CD14-positive monocyte (primary cell): ENCODE results near the gene PHPT1. TPM values are rescaled to one million over a fixed set of nuclear protein-coding genes. Genes with fewer than 3 reads are reported as not detected.

ENCODE experiments used
- DNase-seq, 3 donors: peaks; one replicate each; pipeline ENCODE4 v3.0.0-alpha.2; 2011 to 2022
- H2AFZ ChIP-seq: 2 replicates; pipeline ENCODE4 v1.6.0; 2012; ENCODE audit warnings: mild to moderate bottlenecking, low read depth, low read length, inconsistent platforms; ENCODE audit not compliant: insufficient read depth, poor library complexity, severe bottlenecking
- H3K27ac ChIP-seq, 2 donors: 1 replicate in 1 of 2; 2 replicates in 1 of 2; pipeline ENCODE4 v1.5.1; 2012 to 2013; ENCODE audit warnings: low read length in 2 of 2, control low read depth in 1 of 2, inconsistent platforms in 1 of 2, low read depth in 1 of 2, mild to moderate bottlenecking in 1 of 2
- H3K27me3 ChIP-seq, 2 donors: one replicate each; pipeline versions ENCODE4 v1.6.0 to v1.6.1; 2011 to 2013; ENCODE audit warnings: low read length in 2 of 2; ENCODE audit not compliant: control insufficient read depth in 2 of 2, insufficient read depth in 2 of 2
- H3K36me3 ChIP-seq, 2 donors: replicated peaks in 1 of 2; 1 replicate in 1 of 2; 2 replicates in 1 of 2; pipeline versions ENCODE4 v1.5.1 to v1.6.1; 2012 to 2013; ENCODE audit warnings: low read length in 2 of 2, control low read depth in 1 of 2, inconsistent platforms in 1 of 2, mild to moderate bottlenecking in 1 of 2; ENCODE audit not compliant: insufficient read depth in 2 of 2, control insufficient read depth in 1 of 2
- H3K4me1 ChIP-seq, 2 donors: 1 replicate in 1 of 2; 2 replicates in 1 of 2; pipeline versions ENCODE4 v1.5.1 to v1.6.1; 2012 to 2013; ENCODE audit warnings: low read length in 2 of 2, control low read depth in 1 of 2, inconsistent platforms in 1 of 2, mild to moderate bottlenecking in 1 of 2, moderate library complexity in 1 of 2; ENCODE audit not compliant: insufficient read depth in 2 of 2, control insufficient read depth in 1 of 2
- H3K4me2 ChIP-seq: replicated peaks from 2 replicates; pipeline ENCODE3; 2012; ENCODE audit warnings: low read length, moderate library complexity, mild to moderate bottlenecking; ENCODE audit not compliant: poor library complexity, severe bottlenecking; ENCODE audit errors: extremely low read depth
- H3K4me3 ChIP-seq, 3 experiments: fragments of 200-600 bp in 1 of 3; sonication (generic) in 1 of 3; replicated peaks in 1 of 3; 1 replicate in 2 of 3; 2 replicates in 1 of 3; pipeline ENCODE4 v1.5.1; 2011 to 2013; ENCODE audit warnings: low read length in 3 of 3, mild to moderate bottlenecking in 3 of 3, control low read depth in 2 of 3, low read depth in 2 of 3, inconsistent platforms in 1 of 3, moderate library complexity in 1 of 3
- H3K79me2 ChIP-seq: 2 replicates; pipeline ENCODE4 v1.6.0; 2012; ENCODE audit warnings: mild to moderate bottlenecking, control low read depth, inconsistent platforms, low read length, moderate library complexity; ENCODE audit not compliant: insufficient read depth
- H3K9ac ChIP-seq: 2 replicates; pipeline ENCODE4 v1.6.0; 2017; ENCODE audit warnings: low read length, mild to moderate bottlenecking; ENCODE audit not compliant: insufficient read depth, poor library complexity, severe bottlenecking
- H3K9me3 ChIP-seq, 2 donors: replicated peaks in 1 of 2; 1 replicate in 1 of 2; 2 replicates in 1 of 2; pipeline versions ENCODE4 v1.5.1 to v1.6.1; 2012 to 2013; ENCODE audit warnings: low read length in 2 of 2, control low read depth in 1 of 2; ENCODE audit not compliant: control insufficient read depth in 1 of 2, insufficient read depth in 1 of 2
- H4K20me1 ChIP-seq: 2 replicates; pipeline ENCODE4 v1.6.0; 2012; ENCODE audit warnings: mild to moderate bottlenecking, low read length, control low read depth, moderate library complexity; ENCODE audit not compliant: insufficient read depth
- H3K27ac Mint-ChIP-seq, 7 donors: one replicate each; pipeline ENCODE4 v1.8.0; 2020; ENCODE audit warnings: mild to moderate bottlenecking in 7 of 7, mixed read lengths in 7 of 7, moderate library complexity in 6 of 7, inconsistent platforms in 2 of 7
- H3K27me3 Mint-ChIP-seq, 3 donors: one replicate each; pipeline ENCODE4 v1.8.0; 2021 to 2022; ENCODE audit warnings: low read depth in 3 of 3, mild to moderate bottlenecking in 3 of 3, mixed read lengths in 3 of 3, moderate library complexity in 3 of 3, inconsistent platforms in 1 of 3
- H3K36me3 Mint-ChIP-seq, 2 donors: one replicate each; pipeline ENCODE4 v1.8.0; 2020; ENCODE audit warnings: mixed read lengths in 2 of 2, inconsistent platforms in 1 of 2, mild to moderate bottlenecking in 1 of 2
- H3K4me1 Mint-ChIP-seq: one replicate; pipeline ENCODE4 v1.8.0; 2020; ENCODE audit warnings: mild to moderate bottlenecking, mixed read lengths
- H3K4me3 Mint-ChIP-seq, 2 donors: one replicate each; pipeline ENCODE4 v1.8.0; 2020; ENCODE audit warnings: mild to moderate bottlenecking in 2 of 2, mixed read lengths in 2 of 2, moderate library complexity in 1 of 2
- H3K9me3 Mint-ChIP-seq, 7 donors: one replicate each; pipeline ENCODE4 v1.8.0; 2020 to 2022; ENCODE audit warnings: mixed read lengths in 7 of 7, mild to moderate bottlenecking in 6 of 7, moderate library complexity in 6 of 7, inconsistent platforms in 2 of 7
- CTCF ChIP-seq: fragments of 200-600 bp; IDR thresholded peaks from one replicate; pipeline ENCODE4 v1.8.0; 2022; ENCODE audit warnings: antibody characterized with exemption, mild to moderate bottlenecking
- WGBS: methylation state at CpG from one replicate; pipeline ENCODE4 v1.1.5; 2013; ENCODE audit warnings: missing lambda C conversion rate; ENCODE audit not compliant: insufficient coverage; 5-methylcytosine and 5-hydroxymethylcytosine counted together
- intact Hi-C, 2 donors: fragments of 100-400 bp; cut with micrococcal nuclease; formaldehyde crosslinking; loops; one replicate each; pipeline versions ENCODE4 v1.15.0 to v1.15.1; 2023
- polyA plus RNA-seq, 3 donors: library from polyadenylated mRNA; depleted of rRNA in 1 of 3; unstranded in 2 of 3; stranded (reverse) in 1 of 3; fragments of 300-500 nt in 2 of 3; fragments of >200 nt in 1 of 3; fragmentation: Illumina TruSeq in 2 of 3; gene quantifications; 1 replicate in 2 of 3; 2 replicates in 1 of 3; pipeline ENCODE4 v1.2.3, GENCODE V29; 2012 to 2021

PHPT1 gene
- polyA plus RNA-seq, 3 donors = 70.0 to 163 (median 94.3) TPM

- peak overlapping the region in 4 of 7 donors; percentile 54 to 85 (median 78) for H3K27ac Mint-ChIP-seq
- peaks cover 15 to 25% of the 10 kb centered on the region in 2 donors for H3K4me1 ChIP-seq
- H2AFZ ChIP-seq = no peak overlapping the region
Measured at GRCh38 chr9:136840140-136840876, 8.9 kb upstream of the PHPT1 start.

More at GRCh38 chr9:136840140-136840876, 8.9 kb upstream of the PHPT1 start:
- peaks cover 0 to 8% (median 4%) of the 10 kb centered on the region in 7 donors for H3K9me3 Mint-ChIP-seq
- H3K4me1 Mint-ChIP-seq = peaks cover 8% of the 10 kb centered on the region
- H3K4me3 ChIP-seq = no peak overlapping the region
- no peak overlapping the region for H3K4me2 ChIP-seq
- H3K27me3 Mint-ChIP-seq = peaks cover 11 to 31% (median 22%) of the 10 kb centered on the region in 3 donors
- H4K20me1 ChIP-seq = no peaks in the 10 kb centered on the region
- no peak for TF ChIP-seq CTCF
- intact Hi-C loops = loop anchor here (5.0 to 10.0 kb wide), 3 partner anchors 33 to 192 kb away; partner anchors contain the start of genes C8G (in 1 of the 2), FBXW5 (in 1 of the 2), FUT7 (in 1 of the 2) and RABL6 (in 1 of the 2)
- H3K36me3 ChIP-seq = peaks cover 30 to 35% of the 10 kb centered on the region in 2 donors
- H3K79me2 ChIP-seq = no peaks in the 10 kb centered on the region
- H3K4me3 Mint-ChIP-seq = no peak overlapping the region
- H3K27ac ChIP-seq = no peak overlapping the region
- no peak for DNase-seq
- H3K9me3 ChIP-seq = no peaks in the 10 kb centered on the region
- peaks cover 3 to 25% of the 10 kb centered on the region in 2 donors for H3K27me3 ChIP-seq
- 91% methylated on average over 32 of the region's 32 CpGs for WGBS
- H3K9ac ChIP-seq = no peak overlapping the region
- H3K36me3 Mint-ChIP-seq = peaks cover 18 to 46% of the 10 kb centered on the region in 2 donors
